Fibroblast of mammary gland (primary cell): ENCODE results near the gene SPRED2.

Experiments
- DNase-seq: peaks from one replicate; pipeline ENCODE4 v3.0.0-alpha.2; 2010; ENCODE audit warnings: low read depth
- H3K4me3 ChIP-seq: 2 replicates; pipeline ENCODE4 v1.5.1; 2011; ENCODE audit warnings: low read depth, mild to moderate bottlenecking, low read length, moderate library complexity; ENCODE audit not compliant: control insufficient read depth
- TF ChIP-seq, protein P1 (sequence below): conservative IDR thresholded peaks from 2 replicates; pipeline ENCODE4 v1.5.1; 2011; ENCODE audit warnings: low read depth, low read length, inconsistent platforms; ENCODE audit not compliant: control insufficient read depth, insufficient read depth

Gene SPRED2

DNA sequence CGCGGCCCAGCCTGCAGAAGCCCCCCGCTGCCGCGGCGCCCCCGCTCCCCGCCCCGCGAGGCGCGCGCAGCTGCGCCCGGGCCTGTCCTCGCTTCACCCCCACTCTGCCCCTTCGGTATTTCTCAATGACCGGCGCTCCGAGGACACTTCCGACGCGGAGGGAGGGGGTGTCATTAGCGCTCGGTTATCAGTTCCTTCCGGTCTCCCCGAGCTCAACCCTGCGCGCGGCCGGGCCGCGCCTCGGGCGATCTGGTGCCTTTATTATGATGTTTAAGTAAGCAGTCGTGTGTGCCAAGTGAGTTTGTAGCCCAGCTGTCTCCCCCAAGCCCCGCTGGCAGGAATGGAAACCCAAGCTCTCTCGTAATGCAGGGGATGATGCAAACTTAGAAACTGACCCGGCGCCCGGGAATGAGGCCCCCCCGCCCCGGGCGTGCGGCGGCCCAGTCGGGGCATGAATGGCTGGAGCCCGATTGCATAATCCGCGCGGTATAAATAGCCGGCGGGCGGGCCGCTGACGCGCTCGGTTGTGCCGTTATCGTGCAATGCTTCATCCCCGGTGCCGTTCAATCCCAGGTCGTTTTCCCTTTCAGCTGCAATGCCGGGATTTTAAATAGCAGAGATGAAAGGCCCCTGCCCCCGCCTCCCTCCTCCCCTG lies 3.9 kb upstream of the SPRED2 start:
- H3K4me3 ChIP-seq, result peak overlapping the region; percentile 69
- peak; percentile 94 for DNase-seq
- TF ChIP-seq, protein P1, sequence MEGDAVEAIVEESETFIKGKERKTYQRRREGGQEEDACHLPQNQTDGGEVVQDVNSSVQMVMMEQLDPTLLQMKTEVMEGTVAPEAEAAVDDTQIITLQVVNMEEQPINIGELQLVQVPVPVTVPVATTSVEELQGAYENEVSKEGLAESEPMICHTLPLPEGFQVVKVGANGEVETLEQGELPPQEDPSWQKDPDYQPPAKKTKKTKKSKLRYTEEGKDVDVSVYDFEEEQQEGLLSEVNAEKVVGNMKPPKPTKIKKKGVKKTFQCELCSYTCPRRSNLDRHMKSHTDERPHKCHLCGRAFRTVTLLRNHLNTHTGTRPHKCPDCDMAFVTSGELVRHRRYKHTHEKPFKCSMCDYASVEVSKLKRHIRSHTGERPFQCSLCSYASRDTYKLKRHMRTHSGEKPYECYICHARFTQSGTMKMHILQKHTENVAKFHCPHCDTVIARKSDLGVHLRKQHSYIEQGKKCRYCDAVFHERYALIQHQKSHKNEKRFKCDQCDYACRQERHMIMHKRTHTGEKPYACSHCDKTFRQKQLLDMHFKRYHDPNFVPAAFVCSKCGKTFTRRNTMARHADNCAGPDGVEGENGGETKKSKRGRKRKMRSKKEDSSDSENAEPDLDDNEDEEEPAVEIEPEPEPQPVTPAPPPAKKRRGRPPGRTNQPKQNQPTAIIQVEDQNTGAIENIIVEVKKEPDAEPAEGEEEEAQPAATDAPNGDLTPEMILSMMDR, result no peak

DNA sequence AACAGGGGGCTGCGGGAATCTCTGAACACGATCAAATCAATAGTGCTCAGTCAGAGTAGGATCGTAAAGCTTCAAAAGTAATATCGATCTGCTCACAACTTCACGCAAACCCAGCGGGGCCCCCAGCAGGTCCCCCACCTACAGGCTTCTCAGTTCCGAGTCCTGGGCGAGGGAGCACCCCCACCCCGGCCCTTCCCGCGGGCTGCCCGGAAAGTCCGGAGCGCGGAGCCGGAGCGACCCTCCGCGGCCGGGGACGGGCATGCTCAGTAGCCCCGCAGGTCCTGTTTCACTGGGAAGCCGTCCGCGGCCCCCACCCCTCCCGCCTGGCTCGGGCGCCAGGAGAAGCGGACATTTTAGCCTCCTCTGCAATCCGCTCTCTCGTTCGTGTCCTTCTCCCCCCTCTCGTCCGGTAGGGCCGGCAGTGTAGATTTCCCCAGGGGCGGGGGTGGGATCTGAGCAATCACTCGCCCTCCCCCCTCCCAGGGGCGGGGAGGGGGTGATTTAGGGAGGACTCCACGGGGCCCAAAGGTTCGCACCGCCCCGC lies 3.3 kb upstream of the SPRED2 start:
- peak; percentile 79 for DNase-seq

DNA sequence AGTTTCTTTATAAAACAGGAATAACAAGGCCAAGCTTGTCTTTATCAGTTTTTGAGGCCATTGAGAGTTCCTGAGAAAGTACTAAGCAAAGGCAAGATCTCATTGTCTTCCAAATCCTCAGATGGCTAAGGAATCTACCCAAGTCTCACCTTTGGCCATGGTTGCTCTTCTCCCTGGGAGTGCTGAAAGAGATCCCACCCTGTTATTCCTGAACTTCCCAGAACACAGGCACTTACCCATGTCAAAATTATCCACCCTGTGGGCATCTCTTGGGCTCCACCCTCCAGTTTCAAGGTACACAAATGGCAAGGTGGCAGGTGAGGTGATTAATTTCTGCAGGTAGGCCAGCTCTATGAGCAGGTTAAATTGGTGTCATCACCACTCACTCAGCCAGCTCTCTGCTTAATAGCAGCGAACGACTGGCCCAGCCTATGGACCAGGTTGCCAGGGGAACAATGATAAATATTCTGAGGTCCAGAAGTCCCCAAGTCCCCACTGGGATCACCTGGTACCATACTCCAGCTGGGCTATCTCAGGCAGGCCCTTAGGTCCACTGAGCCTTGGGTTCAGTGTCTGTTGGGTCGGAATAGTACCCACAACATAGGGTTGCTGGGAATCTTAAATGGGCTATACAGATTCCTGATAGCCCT lies 2.3 kb upstream of the SPRED2 start:
- no peak for DNase-seq
- TF ChIP-seq, protein P1, result no peak
- no peak overlapping the region for H3K4me3 ChIP-seq

More for the DNA sequence above, 3.3 kb upstream of the SPRED2 start:
- TF ChIP-seq, protein P1, result no peak
- H3K4me3 ChIP-seq, result peak overlapping the region; percentile 69

DNA sequence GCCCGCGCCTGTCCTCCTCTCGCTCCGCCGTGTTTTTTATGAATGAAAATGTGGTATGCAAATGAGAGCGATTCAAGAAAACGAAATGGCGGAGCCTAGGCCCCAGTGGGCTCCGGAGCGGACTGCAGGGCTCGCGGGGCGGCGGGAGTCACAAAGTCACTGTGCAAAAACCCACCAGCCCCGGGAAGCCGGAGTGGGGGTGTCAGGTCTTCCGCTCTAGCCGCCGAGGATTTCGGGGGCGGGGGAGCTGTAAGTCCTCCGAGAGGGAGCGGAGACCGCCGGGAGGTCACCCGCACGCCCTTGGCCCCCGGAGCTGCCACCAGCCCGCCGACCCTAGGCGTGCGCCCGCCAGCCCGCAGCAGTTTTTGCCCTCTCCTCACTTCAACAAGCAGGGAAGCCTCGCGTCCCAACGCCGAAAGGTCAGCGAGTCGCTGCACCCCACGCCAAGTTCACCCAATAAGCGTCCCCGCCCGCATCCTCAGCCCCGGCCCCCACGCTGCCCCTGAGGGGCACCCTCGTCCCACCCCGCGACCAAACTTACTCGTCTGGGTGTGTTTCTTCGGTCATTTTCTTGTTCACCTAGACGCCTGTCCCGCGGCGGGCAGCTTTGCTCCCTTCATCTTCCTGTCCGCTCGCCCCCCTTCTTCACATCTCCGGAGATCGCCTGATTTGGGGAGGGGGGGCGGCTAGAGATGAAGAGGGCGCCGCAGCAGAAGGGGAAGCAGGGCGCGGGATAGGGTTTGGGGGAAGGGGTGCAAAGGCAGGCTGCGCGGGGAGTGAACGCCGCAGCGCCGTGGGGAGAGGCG lies 775 bp downstream of the SPRED2 start:
- TF ChIP-seq, protein P1, result no peak
- no peak for DNase-seq
- H3K4me3 ChIP-seq, result peak overlapping the region; percentile 83

DNA sequence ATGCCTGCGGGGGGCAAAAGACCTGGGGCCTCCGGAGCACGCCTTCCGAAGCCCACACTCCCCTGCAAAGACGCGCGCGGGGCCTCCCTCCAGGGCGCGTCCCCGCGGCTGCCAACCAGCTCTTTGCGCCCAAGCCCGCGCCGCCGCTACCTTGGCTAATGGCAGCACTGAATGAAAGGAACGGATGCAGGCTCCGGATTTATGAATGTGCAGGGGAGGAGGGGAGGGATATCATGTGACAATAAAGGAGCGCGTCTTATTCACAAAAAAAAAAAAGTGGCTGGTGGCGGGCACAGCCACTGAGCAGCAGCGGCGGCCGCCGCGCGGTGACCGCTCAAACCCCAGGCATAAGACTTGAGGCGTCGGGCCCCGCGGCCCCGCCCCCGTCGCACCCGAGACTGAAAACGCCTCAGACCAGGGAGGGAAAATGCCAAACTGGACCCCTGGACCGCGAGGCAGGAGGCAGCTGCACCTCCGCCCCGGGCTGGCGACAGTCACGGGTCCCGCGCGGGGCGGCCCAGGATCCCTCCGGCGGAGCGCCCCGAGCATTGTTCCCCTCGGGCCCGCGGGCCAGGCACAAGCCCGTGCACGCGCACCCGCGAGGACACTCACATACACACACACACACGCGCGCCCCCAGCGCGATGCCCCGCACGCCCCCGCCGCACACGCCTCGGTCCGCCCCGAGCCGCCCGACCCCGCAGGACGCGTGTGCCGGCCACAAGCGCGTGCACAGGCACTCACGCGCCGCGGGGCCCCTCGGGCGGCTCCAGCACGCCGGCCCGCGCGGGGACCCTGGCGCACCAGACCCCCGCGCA lies 1.6 kb downstream of the SPRED2 start:
- DNase-seq, result no peak
- TF ChIP-seq, protein P1, result no peak
- H3K4me3 ChIP-seq, result peak overlapping the region; percentile 83
